ENCODE results near the gene CIB1. TPM values are rescaled to one million over a fixed set of nuclear protein-coding genes. Genes with fewer than 3 reads are reported as not detected.
A peak's percentile ranks its signal among the peaks of the same experiment; 100 is the strongest.

CIB1 gene
- total and polyA plus RNA-seq, 10 of the 15 experiments (the other 5 are each of a cell fraction or from before 2014, with no cell fraction given), result 10.8 to 155 (median 81.9) TPM

DNA sequence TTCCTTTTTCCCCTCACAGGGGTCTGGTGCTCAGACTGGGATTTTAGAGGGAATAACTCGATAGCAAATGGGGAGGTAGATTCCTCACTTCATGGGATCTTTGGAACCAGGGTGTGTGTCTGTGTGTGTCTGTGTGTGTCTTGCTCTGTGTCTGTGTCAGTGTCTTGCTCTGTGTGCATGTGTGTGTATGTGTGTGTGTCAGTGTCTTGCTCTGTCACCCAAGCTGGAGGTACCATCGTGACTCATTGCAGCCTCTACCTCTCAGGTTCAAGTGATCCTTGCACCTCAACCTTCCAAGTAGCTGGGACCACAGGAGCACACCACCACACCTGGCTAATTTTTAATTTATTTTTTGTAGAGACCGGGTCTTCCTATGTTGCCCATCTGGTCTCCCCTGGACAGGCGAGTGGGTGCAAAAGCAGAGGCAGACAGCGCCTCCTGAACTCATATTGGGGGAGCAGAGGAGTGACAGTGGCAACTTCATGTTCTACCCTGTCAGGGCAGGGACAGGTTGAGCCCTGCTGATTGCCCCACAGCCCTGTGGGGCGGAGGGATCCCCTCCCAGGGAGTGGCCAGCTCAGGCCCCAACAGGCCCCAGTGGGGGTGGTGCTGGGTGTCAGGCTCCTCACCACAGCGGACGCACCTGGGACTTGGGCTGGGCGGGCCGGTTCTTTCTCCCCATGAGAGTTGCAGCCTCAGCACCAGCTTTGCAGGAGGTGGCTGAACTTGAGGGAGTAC lies 43.0 kb downstream of the CIB1 start:
- CTCF ChIA-PET, result interaction anchor here (1.0 to 4.1 kb wide), 9 partner anchors 8 to 47 kb away, joined by 3 to 22 read pairs (median 4); partner anchors contain the start of gene SEMA4B
- Histone ChIP-seq H3K27me3 (replicated peaks in 1 of 2; ENCODE audit: control insufficient read depth in 2 of 2, insufficient read depth in 2 of 2, low read length in 1 of 2) (no peaks in the 10 kb centered on the region), H3K4me2 (ENCODE audit: control insufficient read depth, insufficient read depth) (peak overlapping the region; percentile 87), H3K36me3 (ENCODE audit: control insufficient read depth in 2 of 2, insufficient read depth in 2 of 2, low read length in 1 of 2) (0 out of 4 replicates have a peak, but pooled peaks cover 0 to 2% of the 10 kb centered on the region in 2 experiments), H2AFZ (ENCODE audit: control insufficient read depth, low read depth, low read length) (no peak overlapping the region; the same call in 1 of the 2 replicates), H3K4me1 (ENCODE audit: control insufficient read depth, insufficient read depth, low read length) (peaks cover 41% of the 10 kb centered on the region), H3K27ac (ENCODE audit: control insufficient read depth, insufficient read depth) (peak overlapping the region; percentile 65), H3K9ac (ENCODE audit: control insufficient read depth, insufficient read depth, low read length) (no peak overlapping the region), H3K9me3 (replicated peaks; ENCODE audit: control insufficient read depth, insufficient read depth, low read length) (no peaks in the 10 kb centered on the region), H3K4me3 (peak overlapping the region; percentile 12; the same call in 1 of the 2 replicates), H4K20me1 (ENCODE audit: control insufficient read depth, insufficient read depth) (no peaks in the 10 kb centered on the region), H3K79me2 (ENCODE audit: control insufficient read depth, insufficient read depth, low read length) (peaks cover 5% of the 10 kb centered on the region; the same call in 1 of the 2 replicates)
- BruUV-seq (replicated peaks), result no TSS peak
- POLR2A ChIA-PET, result interaction anchor here (1.0 to 6.0 kb wide), 7 partner anchors 12 to 42 kb away, joined by 4 to 101 read pairs (median 7); partner anchors contain the start of genes CIB1, GDPGP1 and SEMA4B
- no peak for DNase-seq (ENCODE audit: low read depth, low spot score)
- ATAC-seq, result peak; percentile 65
- 0% methylated on average over 10 of the region's 10 CpGs for WGBS (ENCODE audit: insufficient coverage, insufficient replicate concordance, low lambda C conversion rate, missing lambda C conversion rate)
- FAIRE-seq, result no peak
- SMC1A ChIA-PET (ENCODE audit: uncharacterized antibody, unreplicated experiment), result interaction anchor here (0.7 to 5.3 kb wide), 9 partner anchors 10 to 42 kb away, joined by 3 to 47 read pairs (median 13); partner anchors contain the start of genes CIB1, GDPGP1 and SEMA4B
- in situ Hi-C loops (cut with MboI), result no loop called here
- intact Hi-C loops (cut with micrococcal nuclease; ENCODE audit: unreplicated experiment), result loop anchor here (5.0 kb wide), 1 partner anchor 42 kb away; the partner anchor contains the start of genes CIB1 and GDPGP1
- RAD21 ChIA-PET (ENCODE audit: unreplicated experiment), result interaction anchor here (0.9 to 3.3 kb wide), 12 partner anchors 11 to 197 kb away, joined by 3 to 43 read pairs (median 10); partner anchors contain the start of genes CIB1, GDPGP1, IQGAP1 and SEMA4B
- TF ChIP-seq MYB (IDR thresholded peaks at IDR 0.05; ENCODE audit: borderline replicate concordance, low read depth, low read length) (no peak), YBX1 (IDR thresholded peaks at IDR 0.05) (no peak), RCOR1 (conservative IDR thresholded peaks at IDR 0.05; ENCODE audit: low read depth, low read length) (no peak), ASH2L (IDR thresholded peaks at IDR 0.05; ENCODE audit: borderline replicate concordance, low read depth) (no peak), CBX3 (IDR thresholded peaks at IDR 0.05; ENCODE audit: borderline replicate concordance, low read depth) (no peak), TCF12 (IDR thresholded peaks at IDR 0.05; ENCODE audit: low read depth, low read length) (0 out of 2 replicates have a peak, but pooled peaks have one; percentile 12), EGR1 (IDR thresholded peaks at IDR 0.05; ENCODE audit: borderline replicate concordance in 1 of 2, low read depth in 2 of 2, low read length in 2 of 2) (peak in 1 of 2 experiments; percentile 18; a peak in 1 of 3 replicates)
- TF ChIP-seq, protein P1, sequence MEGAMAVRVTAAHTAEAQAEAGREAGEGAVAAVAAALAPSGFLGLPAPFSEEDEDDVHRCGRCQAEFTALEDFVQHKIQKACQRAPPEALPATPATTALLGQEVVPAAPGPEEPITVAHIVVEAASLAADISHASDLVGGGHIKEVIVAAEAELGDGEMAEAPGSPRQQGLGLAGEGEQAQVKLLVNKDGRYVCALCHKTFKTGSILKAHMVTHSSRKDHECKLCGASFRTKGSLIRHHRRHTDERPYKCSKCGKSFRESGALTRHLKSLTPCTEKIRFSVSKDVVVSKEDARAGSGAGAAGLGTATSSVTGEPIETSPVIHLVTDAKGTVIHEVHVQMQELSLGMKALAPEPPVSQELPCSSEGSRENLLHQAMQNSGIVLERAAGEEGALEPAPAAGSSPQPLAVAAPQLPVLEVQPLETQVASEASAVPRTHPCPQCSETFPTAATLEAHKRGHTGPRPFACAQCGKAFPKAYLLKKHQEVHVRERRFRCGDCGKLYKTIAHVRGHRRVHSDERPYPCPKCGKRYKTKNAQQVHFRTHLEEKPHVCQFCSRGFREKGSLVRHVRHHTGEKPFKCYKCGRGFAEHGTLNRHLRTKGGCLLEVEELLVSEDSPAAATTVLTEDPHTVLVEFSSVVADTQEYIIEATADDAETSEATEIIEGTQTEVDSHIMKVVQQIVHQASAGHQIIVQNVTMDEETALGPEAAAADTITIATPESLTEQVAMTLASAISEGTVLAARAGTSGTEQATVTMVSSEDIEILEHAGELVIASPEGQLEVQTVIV (IDR thresholded peaks at IDR 0.05; ENCODE audit: borderline replicate concordance, partially characterized antibody), result no peak
- TF ChIP-seq, protein P2, sequence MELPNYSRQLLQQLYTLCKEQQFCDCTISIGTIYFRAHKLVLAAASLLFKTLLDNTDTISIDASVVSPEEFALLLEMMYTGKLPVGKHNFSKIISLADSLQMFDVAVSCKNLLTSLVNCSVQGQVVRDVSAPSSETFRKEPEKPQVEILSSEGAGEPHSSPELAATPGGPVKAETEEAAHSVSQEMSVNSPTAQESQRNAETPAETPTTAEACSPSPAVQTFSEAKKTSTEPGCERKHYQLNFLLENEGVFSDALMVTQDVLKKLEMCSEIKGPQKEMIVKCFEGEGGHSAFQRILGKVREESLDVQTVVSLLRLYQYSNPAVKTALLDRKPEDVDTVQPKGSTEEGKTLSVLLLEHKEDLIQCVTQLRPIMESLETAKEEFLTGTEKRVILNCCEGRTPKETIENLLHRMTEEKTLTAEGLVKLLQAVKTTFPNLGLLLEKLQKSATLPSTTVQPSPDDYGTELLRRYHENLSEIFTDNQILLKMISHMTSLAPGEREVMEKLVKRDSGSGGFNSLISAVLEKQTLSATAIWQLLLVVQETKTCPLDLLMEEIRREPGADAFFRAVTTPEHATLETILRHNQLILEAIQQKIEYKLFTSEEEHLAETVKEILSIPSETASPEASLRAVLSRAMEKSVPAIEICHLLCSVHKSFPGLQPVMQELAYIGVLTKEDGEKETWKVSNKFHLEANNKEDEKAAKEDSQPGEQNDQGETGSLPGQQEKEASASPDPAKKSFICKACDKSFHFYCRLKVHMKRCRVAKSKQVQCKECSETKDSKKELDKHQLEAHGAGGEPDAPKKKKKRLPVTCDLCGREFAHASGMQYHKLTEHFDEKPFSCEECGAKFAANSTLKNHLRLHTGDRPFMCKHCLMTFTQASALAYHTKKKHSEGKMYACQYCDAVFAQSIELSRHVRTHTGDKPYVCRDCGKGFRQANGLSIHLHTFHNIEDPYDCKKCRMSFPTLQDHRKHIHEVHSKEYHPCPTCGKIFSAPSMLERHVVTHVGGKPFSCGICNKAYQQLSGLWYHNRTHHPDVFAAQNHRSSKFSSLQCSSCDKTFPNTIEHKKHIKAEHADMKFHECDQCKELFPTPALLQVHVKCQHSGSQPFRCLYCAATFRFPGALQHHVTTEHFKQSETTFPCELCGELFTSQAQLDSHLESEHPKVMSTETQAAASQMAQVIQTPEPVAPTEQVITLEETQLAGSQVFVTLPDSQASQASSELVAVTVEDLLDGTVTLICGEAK (IDR thresholded peaks at IDR 0.05; ENCODE audit: borderline replicate concordance), result no peak
- TF ChIP-seq, protein P3, sequence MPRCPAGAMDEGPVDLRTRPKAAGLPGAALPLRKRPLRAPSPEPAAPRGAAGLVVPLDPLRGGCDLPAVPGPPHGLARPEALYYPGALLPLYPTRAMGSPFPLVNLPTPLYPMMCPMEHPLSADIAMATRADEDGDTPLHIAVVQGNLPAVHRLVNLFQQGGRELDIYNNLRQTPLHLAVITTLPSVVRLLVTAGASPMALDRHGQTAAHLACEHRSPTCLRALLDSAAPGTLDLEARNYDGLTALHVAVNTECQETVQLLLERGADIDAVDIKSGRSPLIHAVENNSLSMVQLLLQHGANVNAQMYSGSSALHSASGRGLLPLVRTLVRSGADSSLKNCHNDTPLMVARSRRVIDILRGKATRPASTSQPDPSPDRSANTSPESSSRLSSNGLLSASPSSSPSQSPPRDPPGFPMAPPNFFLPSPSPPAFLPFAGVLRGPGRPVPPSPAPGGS (IDR thresholded peaks at IDR 0.05; ENCODE audit: borderline replicate concordance, insufficient read depth, low read depth, low read length, poor library complexity, severe bottlenecking), result peak; percentile 65
